Kidney (tissue), 14 donors: ENCODE results near the gene DLGAP1. TPM values are rescaled to one million over a fixed set of nuclear protein-coding genes. Genes with fewer than 3 reads are reported as not detected.

ENCODE experiments used
- DNase-seq, 5 donors: peaks; one replicate each; pipeline ENCODE4 v3.0.0-alpha.2; 2013 to 2020
- FAIRE-seq: peaks from 2 replicates; lab custom pipeline; 2012; peaks lifted over from hg19 to GRCh38; lab: Jason Lieb, UNC
- H3K27ac ChIP-seq, 2 donors: one replicate each; pipeline ENCODE4 v1.7.0; 2013; ENCODE audit warnings: low read depth in 2 of 2, low read length in 2 of 2, inconsistent platforms in 1 of 2
- H3K27me3 ChIP-seq: one replicate; pipeline ENCODE4 v1.7.1; 2013; ENCODE audit warnings: low read length, inconsistent platforms; ENCODE audit not compliant: control insufficient read depth, insufficient read depth
- H3K36me3 ChIP-seq, 3 donors: one replicate each; pipeline versions ENCODE4 v1.7.0 to v1.7.1; 2013; ENCODE audit warnings: low read length in 3 of 3, control low read depth in 1 of 3, inconsistent platforms in 1 of 3; ENCODE audit not compliant: insufficient read depth in 3 of 3, control insufficient read depth in 2 of 3
- H3K4me1 ChIP-seq, 3 donors: one replicate each; pipeline versions ENCODE4 v1.7.0 to v1.7.1; 2013; ENCODE audit warnings: low read length in 3 of 3, inconsistent platforms in 1 of 3, low read depth in 1 of 3; ENCODE audit not compliant: control insufficient read depth in 2 of 3, insufficient read depth in 2 of 3
- H3K4me3 ChIP-seq, 3 donors: one replicate each; pipeline versions ENCODE4 v1.7.0 to v1.8.1; 2013; ENCODE audit warnings: low read length in 3 of 3, control low read depth in 1 of 3, inconsistent platforms in 1 of 3
- H3K9ac ChIP-seq, 3 donors: one replicate each; pipeline versions ENCODE4 v1.7.0 to v1.7.1; 2013; ENCODE audit warnings: low read length in 3 of 3, control low read depth in 1 of 3, inconsistent platforms in 1 of 3
- H3K9me3 ChIP-seq, 3 donors: one replicate each; pipeline versions ENCODE4 v1.7.0 to v1.7.1; 2013; ENCODE audit warnings: low read length in 3 of 3, control low read depth in 1 of 3, inconsistent platforms in 1 of 3; ENCODE audit not compliant: control insufficient read depth in 2 of 3, insufficient read depth in 1 of 3
- intact Hi-C: fragments of 100-400 bp; cut with DNase I; formaldehyde crosslinking; loops from one replicate; pipeline ENCODE4 v1.11.1; 2022
- polyA plus RNA-seq: library from polyadenylated mRNA; stranded (reverse); fragments of 350-450 nt; fragmentation: Illumina TruSeq; extraction: RNeasy Lipid Tissue Mini Kit (QIAGEN cat#74804); gene quantifications from one replicate; pipeline ENCODE4 v1.2.3, GENCODE V29; 2014; ENCODE audit warnings: low read depth, low replicate concordance; ENCODE audit not compliant: insufficient read depth
- total RNA-seq: library from RNA; stranded (reverse); fragmentation: NEBNext Ultra II Directional; extraction: Animal tissue kit (Norgen Biotek cat#: 25700); gene quantifications from one replicate; pipeline ENCODE4 v1.2.1, GENCODE V29; 2021
- TF ChIP-seq, protein P1 (sequence below): IDR thresholded peaks from 3 replicates; pipeline ENCODE4 v1.5.1; 2012; ENCODE audit warnings: mild to moderate bottlenecking, moderate library complexity, borderline replicate concordance; ENCODE audit not compliant: insufficient read depth; ENCODE audit errors: extremely low read depth
- donor health status: control.
- donor health status: control.
- donor health status: control.
- donor health status: control.
- donor health status: control.
- donor health status: DM: yes; HTN: yes; CAD: no.
- donor health status: Normal renal cell carcinoma (clear cell type).

The DLGAP1 gene
- total and polyA plus RNA-seq, 2 donors from 2014 or later: 1.2 to 32.8 TPM

DNA sequence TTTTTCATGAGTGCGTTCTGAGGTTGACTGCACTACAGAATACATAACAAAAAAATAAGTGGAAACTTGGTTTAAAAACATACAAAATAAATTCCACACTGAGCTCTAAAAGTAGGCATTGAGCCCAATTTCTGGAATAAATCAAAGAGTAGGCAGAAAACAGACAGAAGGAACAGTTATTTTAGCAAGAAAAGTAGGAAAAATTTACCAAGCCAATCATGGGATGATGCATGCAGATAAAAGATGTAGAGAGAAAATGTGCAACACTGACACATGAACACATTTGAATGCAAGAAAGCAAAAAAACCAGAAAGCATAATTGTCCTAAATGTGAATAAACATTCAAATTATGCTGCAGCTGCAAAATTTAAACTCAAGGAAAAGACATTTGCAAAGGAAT, 308.3 kb downstream of the DLGAP1 start:
- H3K36me3 ChIP-seq: no peaks in the 10 kb centered on the region
- intact Hi-C loops: no loop called here
- no peak overlapping the region for H3K9ac ChIP-seq
- DNase-seq (no peak), FAIRE-seq (no peak)
- H3K4me1 ChIP-seq: no peaks in the 10 kb centered on the region
- H3K4me3 ChIP-seq: no peak overlapping the region
- no peak overlapping the region for H3K27ac ChIP-seq
- H3K9me3 ChIP-seq: no peaks in the 10 kb centered on the region
- H3K27me3 ChIP-seq: no peaks in the 10 kb centered on the region
- TF ChIP-seq, protein P1, sequence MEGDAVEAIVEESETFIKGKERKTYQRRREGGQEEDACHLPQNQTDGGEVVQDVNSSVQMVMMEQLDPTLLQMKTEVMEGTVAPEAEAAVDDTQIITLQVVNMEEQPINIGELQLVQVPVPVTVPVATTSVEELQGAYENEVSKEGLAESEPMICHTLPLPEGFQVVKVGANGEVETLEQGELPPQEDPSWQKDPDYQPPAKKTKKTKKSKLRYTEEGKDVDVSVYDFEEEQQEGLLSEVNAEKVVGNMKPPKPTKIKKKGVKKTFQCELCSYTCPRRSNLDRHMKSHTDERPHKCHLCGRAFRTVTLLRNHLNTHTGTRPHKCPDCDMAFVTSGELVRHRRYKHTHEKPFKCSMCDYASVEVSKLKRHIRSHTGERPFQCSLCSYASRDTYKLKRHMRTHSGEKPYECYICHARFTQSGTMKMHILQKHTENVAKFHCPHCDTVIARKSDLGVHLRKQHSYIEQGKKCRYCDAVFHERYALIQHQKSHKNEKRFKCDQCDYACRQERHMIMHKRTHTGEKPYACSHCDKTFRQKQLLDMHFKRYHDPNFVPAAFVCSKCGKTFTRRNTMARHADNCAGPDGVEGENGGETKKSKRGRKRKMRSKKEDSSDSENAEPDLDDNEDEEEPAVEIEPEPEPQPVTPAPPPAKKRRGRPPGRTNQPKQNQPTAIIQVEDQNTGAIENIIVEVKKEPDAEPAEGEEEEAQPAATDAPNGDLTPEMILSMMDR: no peak

DNA sequence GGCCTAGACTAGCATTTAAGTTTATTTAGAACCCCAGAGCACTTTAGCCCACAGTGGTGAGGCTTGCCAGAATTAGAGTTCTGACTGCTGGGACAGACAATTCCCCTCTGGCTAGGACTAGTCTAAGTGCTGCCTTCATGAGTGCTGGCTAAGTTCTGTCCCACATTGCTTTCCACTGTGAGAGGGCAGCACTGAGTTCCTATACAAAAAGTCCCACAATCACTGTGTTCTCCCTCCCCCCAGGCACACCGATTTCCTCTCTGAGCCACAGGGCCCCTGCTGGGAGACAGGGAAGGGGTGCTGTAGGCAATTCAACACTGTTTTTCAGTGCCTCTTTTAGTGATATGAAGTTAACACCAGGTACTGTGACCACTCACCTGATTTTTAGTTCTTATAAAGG, 310.9 kb downstream of the DLGAP1 start:
- TF ChIP-seq, protein P1: no peak
- Histone ChIP-seq H3K4me1 (no peaks in the 10 kb centered on the region), H3K27me3 (no peaks in the 10 kb centered on the region), H3K9me3 (no peaks in the 10 kb centered on the region), H3K4me3 (no peak overlapping the region), H3K9ac (no peak overlapping the region), H3K36me3 (no peaks in the 10 kb centered on the region), H3K27ac (no peak overlapping the region)
- intact Hi-C loops: no loop called here
- FAIRE-seq (no peak), DNase-seq (no peak)

DNA sequence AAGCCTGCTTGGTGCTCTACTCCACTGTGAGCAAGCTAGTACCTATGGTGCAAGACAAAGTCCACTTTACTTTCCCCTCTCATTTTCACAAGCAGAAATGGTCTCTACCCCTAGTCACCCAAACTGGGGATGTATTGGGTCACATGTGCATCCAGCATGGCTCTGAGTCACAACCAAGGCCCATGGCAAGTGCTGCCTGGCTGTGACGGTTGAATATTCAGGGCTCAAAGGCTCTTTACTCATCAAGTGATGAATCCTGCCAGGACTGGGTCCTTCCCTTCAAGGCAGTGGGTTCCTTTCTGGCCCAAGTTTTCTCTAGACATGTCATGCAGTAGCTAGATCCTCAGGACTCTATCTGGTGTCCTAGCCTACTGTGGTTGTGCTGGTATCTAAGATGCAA, 311.5 kb downstream of the DLGAP1 start:
- TF ChIP-seq, protein P1: no peak
- Histone ChIP-seq H3K4me1 (no peaks in the 10 kb centered on the region), H3K27ac (no peak overlapping the region), H3K27me3 (no peaks in the 10 kb centered on the region), H3K36me3 (no peaks in the 10 kb centered on the region), H3K4me3 (no peak overlapping the region), H3K9ac (no peak overlapping the region), H3K9me3 (no peaks in the 10 kb centered on the region)
- FAIRE-seq (no peak), DNase-seq (no peak)
- intact Hi-C loops: no loop called here

DNA sequence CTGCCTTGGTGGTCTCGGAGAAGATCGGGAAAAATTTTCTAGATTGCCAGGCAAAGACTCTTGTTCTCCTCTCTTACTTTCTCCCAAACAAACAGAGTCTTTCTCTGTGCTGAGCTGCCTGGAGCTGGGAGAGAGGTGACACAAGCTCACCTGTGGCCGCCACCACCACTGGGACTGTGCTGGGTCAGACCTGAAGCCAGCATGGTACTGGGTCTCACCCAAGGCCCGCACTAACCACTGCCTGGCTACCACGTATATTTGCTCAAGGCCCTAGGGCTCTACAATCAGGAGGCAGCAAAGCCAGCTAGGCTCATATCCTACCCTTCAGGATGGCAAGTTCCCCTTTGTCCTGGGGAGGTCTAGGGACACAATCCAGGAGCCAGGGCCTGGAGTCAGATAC, 312.2 kb downstream of the DLGAP1 start:
- Histone ChIP-seq H3K27ac (no peak overlapping the region), H3K36me3 (no peaks in the 10 kb centered on the region), H3K9ac (no peak overlapping the region), H3K4me3 (no peak overlapping the region), H3K9me3 (no peaks in the 10 kb centered on the region), H3K27me3 (no peaks in the 10 kb centered on the region), H3K4me1 (no peaks in the 10 kb centered on the region)
- intact Hi-C loops: no loop called here
- FAIRE-seq (no peak), DNase-seq (peak in 1 of 5 donors; percentile 52)
- TF ChIP-seq, protein P1: no peak
